IPS-20b (cell line): ENCODE data around the gene TCP10L.
"Not testable (repeated sequence)": the region's sequence is repeated elsewhere in the genome, so short reads cannot be mapped to it uniquely, and the experiment has no call there.

Source experiments
- H3K27ac ChIP-seq: one replicate; pipeline ENCODE4 v1.5.1; 2013; ENCODE audit warnings: low read length
- H3K27me3 ChIP-seq: 2 replicates; pipeline ENCODE4 v1.6.1; 2013; ENCODE audit warnings: mild to moderate bottlenecking, low read length, inconsistent platforms; ENCODE audit not compliant: insufficient read depth
- H3K36me3 ChIP-seq: 2 replicates; pipeline ENCODE4 v1.6.1; 2013; ENCODE audit warnings: low read depth, mild to moderate bottlenecking, inconsistent platforms, low read length, moderate library complexity; ENCODE audit not compliant: insufficient read depth
- H3K4me1 ChIP-seq: 2 replicates; pipeline ENCODE4 v1.6.1; 2013; ENCODE audit warnings: mild to moderate bottlenecking, control low read depth, inconsistent platforms, low read length, moderate library complexity; ENCODE audit not compliant: insufficient read depth
- H3K4me3 ChIP-seq: 2 replicates; pipeline ENCODE4 v1.5.1; 2013; ENCODE audit warnings: mild to moderate bottlenecking, low read length, inconsistent platforms
- H3K9ac ChIP-seq: 2 replicates; pipeline ENCODE4 v1.6.1; 2013; ENCODE audit warnings: low read depth, mild to moderate bottlenecking, inconsistent platforms, low read length, moderate library complexity
- H3K9me3 ChIP-seq: 2 replicates; pipeline ENCODE4 v1.6.1; 2013; ENCODE audit warnings: mild to moderate bottlenecking, low read depth, low read length, inconsistent platforms; ENCODE audit not compliant: insufficient read depth

TCP10L gene

DNA sequence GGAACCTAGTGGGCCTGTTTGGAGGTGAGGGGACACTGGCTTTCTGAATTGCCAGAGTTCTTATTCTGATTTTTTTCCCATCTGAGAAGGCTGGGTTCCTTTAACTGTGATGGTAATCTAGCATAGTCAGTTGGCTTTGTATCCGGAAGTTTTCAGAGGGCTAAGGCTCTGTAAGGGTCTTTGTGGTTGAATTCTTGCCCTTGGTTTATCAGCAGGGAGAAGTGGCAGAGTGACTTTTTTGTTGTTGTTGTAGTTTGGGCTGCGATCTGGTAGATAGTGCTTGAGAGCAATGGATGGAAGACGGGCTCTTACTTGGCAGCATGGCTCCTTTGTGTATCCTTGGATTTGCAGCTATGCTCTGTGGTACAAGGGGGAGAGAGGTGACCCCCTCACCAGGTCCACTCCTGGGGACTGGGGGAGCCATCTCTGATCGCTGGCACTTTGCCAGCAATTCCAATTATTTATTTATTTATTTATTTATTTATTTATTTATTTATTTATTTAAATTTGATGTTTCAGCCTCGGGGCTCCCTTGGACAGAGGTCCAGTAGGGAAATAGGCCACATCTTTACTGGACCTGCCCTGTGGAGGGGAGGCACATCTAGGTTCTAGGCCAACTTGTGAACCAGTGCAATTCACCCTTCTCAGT lies 18.5 kb downstream of the TCP10L start:
- H3K4me1 ChIP-seq, result peaks cover 13% of the 10 kb centered on the region; the same call in 1 of the 2 replicates
- H3K36me3 ChIP-seq, result peaks cover 12% of the 10 kb centered on the region; the same call in 1 of the 2 replicates
- no peak overlapping the region for H3K9ac ChIP-seq
- no peak overlapping the region for H3K27ac ChIP-seq
- H3K4me3 ChIP-seq, result no peak overlapping the region
- peaks cover 14% of the 10 kb centered on the region; the same call in 1 of the 2 replicates for H3K9me3 ChIP-seq
- peaks cover 10% of the 10 kb centered on the region; the same call in 1 of the 2 replicates for H3K27me3 ChIP-seq

DNA sequence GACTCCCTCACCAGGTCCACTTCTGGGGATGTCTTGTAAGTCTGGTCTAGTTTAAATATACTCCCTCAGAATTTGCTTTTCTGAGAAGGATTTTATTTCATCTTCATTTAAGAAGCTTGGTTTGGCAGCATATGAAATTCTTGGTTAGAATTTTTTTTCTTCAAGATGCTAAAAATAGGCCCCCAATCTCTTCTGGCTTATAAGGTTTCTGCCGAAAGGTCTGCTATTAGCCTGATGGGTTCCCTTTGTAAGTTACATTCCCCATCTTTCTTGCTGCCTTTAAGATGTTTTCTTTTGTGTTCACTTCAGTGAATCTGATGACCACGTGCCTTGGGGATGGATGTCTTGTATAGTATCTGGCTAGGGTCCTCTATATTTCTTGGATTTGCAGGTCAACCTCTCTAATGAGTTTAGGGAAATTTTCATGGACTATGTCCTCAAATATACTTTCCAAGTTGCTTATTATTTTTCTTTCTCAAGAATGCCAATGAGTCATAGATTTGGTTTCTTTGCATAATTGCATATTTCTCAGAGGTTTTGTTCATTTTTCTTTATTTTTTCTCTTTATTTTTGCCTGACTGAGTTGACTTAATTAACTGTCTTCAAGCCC lies 19.4 kb downstream of the TCP10L start:
- Histone ChIP-seq H3K4me3 (no peak overlapping the region), H3K27ac (no peak overlapping the region), H3K36me3 (peaks cover 12% of the 10 kb centered on the region; the same call in 1 of the 2 replicates), H3K27me3 (peaks cover 10% of the 10 kb centered on the region; the same call in 1 of the 2 replicates), H3K9ac (no peak overlapping the region), H3K4me1 (peaks cover 15% of the 10 kb centered on the region; the same call in 1 of the 2 replicates), H3K9me3 (peaks cover 14% of the 10 kb centered on the region; the same call in 1 of the 2 replicates)

DNA sequence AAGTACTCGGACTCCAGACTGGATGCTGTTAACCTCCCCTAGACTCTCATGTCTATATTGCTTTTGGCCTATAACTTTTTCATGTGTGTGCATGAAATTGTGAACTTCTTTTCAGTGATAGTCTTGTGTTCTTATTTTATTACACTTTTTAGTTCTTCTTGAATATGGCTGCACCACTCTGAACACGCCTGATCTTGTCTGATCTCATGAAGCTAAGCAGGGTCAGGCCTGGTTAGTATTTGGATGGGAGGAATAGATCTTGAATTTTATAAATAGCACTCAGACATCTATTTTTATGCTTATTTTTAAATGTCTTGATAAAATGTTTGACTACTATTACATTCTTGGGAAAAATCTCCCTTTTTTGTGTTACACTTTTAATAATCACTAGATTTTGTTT lies 22.4 kb downstream of the TCP10L start:
- Histone ChIP-seq H3K27ac (peak overlapping the region; percentile 92), H3K4me3 (no peak overlapping the region), H3K27me3 (no peaks in the 10 kb centered on the region), H3K9me3 (peaks cover 14% of the 10 kb centered on the region; the same call in 1 of the 2 replicates), H3K9ac (no peak overlapping the region; the same call in 1 of the 2 replicates), H3K36me3 (peaks cover 12% of the 10 kb centered on the region; the same call in 1 of the 2 replicates), H3K4me1 (peaks cover 21% of the 10 kb centered on the region; the same call in 1 of the 2 replicates)

DNA sequence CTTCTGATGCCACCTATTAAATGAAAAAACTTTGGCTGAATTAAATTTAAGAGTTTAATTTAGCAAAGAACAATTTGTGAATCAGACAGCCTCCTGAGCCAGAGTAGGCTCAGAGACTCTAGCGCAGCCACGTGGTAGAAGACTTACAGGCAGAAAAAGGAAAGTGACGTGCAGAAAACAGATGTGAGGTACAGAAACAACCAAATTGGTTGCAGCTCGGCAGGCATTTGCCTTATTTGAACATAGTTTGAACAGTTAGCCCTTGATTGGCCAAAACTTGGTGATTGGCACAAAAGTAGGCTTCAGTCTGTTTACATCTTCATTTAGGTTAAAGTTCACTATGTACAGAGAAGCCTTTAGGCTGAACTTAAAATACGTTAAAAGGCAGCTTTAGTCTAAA lies 22.9 kb downstream of the TCP10L start:
- no peaks in the 10 kb centered on the region for H3K27me3 ChIP-seq
- H3K9ac ChIP-seq, result peak overlapping the region; percentile 74
- H3K4me3 ChIP-seq, result 0 out of 2 replicates have a peak overlapping the region, but pooled peaks have one; percentile 38

DNA sequence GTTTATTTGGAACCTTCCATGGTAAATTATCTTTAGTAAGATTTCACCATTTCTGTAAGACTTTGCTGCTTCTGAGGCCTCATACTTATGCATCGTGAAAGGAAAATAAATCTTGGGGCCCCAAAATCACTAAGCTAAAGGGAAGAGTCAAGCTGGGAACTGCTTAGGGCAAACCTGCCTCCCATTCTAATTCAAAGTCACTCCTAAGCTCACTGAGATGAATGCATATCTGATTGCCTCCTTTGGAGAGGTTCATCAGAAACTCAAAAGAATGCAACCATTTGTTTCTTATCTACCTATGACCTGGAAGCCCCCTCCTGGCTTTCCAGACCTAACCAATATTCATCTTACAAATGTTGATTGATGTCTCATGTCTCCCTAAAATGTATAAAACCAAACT lies 23.8 kb downstream of the TCP10L start:
- H3K9me3 ChIP-seq, result peaks cover 14% of the 10 kb centered on the region; the same call in 1 of the 2 replicates
- not testable (repeated sequence) for H3K36me3 ChIP-seq
- H3K9ac ChIP-seq, result peak overlapping the region; percentile 74; the same call in 1 of the 2 replicates

More for the DNA sequence above, 22.9 kb downstream of the TCP10L start:
- Histone ChIP-seq H3K27ac (peak overlapping the region; percentile 92), H3K36me3 (peaks cover 12% of the 10 kb centered on the region; the same call in 1 of the 2 replicates), H3K9me3 (peaks cover 14% of the 10 kb centered on the region; the same call in 1 of the 2 replicates), H3K4me1 (peaks cover 21% of the 10 kb centered on the region; the same call in 1 of the 2 replicates)

DNA sequence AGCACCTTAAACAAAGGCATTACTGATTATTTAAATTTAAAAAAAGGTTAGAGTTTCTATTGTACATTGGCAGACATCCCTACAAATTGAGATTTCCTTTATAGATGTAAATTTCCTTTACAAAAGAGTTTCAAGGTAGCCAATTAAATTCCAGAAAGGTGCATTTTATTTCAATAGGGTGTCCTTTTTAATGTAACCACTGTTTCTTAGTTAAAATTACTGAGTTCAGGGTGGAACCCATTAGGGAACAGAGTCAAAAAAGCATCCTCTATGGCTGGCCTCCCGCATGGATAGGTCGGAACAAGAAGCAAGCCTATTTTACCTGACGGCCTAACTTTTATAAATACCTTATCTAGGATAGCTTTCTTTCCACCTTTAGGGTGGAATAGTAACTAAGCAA lies 24.4 kb downstream of the TCP10L start:
- Histone ChIP-seq H3K27ac (peak overlapping the region; percentile 92), H3K27me3 (no peaks in the 10 kb centered on the region), H3K9me3 (peaks cover 9% of the 10 kb centered on the region; the same call in 1 of the 2 replicates), H3K36me3 (peaks cover 6% of the 10 kb centered on the region; the same call in 1 of the 2 replicates), H3K4me1 (peaks cover 26% of the 10 kb centered on the region; the same call in 1 of the 2 replicates), H3K9ac (peak overlapping the region; percentile 37; the same call in 1 of the 2 replicates), H3K4me3 (peak overlapping the region; percentile 45; the same call in 1 of the 2 replicates)

More for the DNA sequence above, 23.8 kb downstream of the TCP10L start:
- peaks cover 23% of the 10 kb centered on the region; the same call in 1 of the 2 replicates for H3K4me1 ChIP-seq
- not testable (repeated sequence) for H3K27me3 ChIP-seq
- peak overlapping the region; percentile 45; the same call in 1 of the 2 replicates for H3K4me3 ChIP-seq
- peak overlapping the region; percentile 92 for H3K27ac ChIP-seq

DNA sequence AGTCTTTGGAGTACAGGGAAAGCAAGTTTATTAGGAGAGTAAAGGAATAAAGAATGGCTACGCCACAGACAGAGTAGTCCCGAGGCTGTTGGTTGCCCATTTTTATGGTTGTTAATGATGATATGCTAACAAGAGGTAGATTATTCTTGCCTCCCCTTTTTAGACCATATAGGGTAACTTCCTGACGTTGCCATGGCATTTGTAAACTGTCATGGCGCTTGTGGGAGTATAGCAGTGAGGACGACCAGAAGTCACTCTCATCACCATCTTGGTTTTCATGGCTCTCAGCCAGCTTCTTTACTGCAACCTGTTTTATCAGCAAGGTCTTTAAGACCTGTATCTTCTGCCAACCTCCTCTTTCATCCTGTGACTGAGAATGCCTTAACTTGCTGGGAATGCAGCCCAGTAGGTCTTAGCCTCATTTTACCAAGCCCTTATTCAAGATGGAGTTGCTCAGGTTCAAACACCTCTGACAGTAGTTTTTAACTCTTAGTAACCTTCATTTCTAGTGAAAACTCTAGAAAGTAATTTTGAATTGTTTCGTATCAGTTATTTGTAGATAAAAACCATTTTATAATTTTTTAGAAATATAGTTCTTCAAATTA lies 26.2 kb downstream of the TCP10L start:
- Histone ChIP-seq H3K27me3 (no peaks in the 10 kb centered on the region), H3K4me3 (no peak overlapping the region), H3K9ac (no peak overlapping the region), H3K4me1 (peaks cover 26% of the 10 kb centered on the region; the same call in 1 of the 2 replicates), H3K27ac (no peak overlapping the region), H3K9me3 (no peaks in the 10 kb centered on the region), H3K36me3 (no peaks in the 10 kb centered on the region)

DNA sequence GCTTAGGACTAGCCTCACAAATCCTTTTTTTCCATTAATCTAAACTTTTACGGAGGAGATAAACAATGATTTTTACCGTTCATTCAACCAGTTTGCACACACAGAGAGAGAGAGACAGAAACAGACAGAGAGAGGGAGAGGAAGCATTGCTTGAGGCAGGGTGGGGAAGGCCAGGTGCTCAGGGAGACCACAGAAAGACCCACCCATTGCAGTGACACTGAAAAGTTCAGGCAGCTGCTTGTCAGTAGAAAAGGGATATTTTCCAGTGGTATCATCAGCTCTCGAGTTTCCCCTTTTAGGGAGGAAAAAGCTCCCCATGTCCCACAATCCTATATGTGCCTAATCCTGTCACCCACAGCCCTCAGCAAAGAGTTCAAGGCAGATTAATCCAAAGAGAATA lies 27.2 kb downstream of the TCP10L start:
- Histone ChIP-seq H3K9me3 (no peaks in the 10 kb centered on the region), H3K4me3 (no peak overlapping the region), H3K27ac (no peak overlapping the region), H3K4me1 (peaks cover 26% of the 10 kb centered on the region; the same call in 1 of the 2 replicates), H3K27me3 (no peaks in the 10 kb centered on the region), H3K36me3 (no peaks in the 10 kb centered on the region), H3K9ac (no peak overlapping the region)

DNA sequence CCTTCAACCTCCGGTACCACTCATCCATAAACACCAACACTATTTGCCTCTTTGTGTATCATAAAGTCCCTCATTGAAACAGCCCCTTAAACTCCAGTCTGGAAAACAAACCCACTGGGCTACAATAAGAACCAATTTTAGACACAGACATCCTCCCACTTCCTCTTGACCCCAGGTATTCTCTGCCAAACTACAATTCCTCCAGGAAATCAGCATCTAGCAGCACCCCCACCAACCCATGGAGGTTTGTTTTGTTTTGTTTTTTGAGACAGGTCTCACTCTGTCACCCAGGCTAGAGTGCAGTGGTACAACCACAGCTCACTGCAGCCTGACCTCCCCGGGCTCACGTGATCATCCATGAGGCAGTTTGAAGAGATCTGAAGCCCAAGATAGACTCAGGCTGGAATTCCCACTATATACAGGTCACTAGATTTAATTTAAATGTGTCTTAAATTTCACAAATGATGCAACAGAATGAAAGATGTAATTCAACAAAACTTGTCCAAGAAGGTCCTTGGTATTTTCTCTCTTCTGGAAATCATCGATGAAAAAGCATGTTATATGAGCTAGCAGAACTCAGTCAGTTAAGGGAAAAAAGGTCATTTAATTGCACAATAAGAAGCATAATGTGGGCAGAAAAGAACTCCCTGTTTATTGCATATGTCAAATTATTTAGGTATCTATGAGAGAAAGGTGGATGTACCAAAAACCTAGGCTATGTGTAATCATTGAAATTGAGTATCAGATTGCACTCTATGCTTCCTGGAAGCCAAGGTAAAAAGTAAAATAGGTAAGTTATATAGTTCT lies 30.3 kb downstream of the TCP10L start:
- no peak overlapping the region for H3K9ac ChIP-seq
- no peak overlapping the region for H3K4me3 ChIP-seq
- peaks cover 9% of the 10 kb centered on the region; the same call in 1 of the 2 replicates for H3K4me1 ChIP-seq
- H3K27ac ChIP-seq, result no peak overlapping the region
- no peaks in the 10 kb centered on the region for H3K9me3 ChIP-seq
- H3K36me3 ChIP-seq, result no peaks in the 10 kb centered on the region
- no peaks in the 10 kb centered on the region for H3K27me3 ChIP-seq

DNA sequence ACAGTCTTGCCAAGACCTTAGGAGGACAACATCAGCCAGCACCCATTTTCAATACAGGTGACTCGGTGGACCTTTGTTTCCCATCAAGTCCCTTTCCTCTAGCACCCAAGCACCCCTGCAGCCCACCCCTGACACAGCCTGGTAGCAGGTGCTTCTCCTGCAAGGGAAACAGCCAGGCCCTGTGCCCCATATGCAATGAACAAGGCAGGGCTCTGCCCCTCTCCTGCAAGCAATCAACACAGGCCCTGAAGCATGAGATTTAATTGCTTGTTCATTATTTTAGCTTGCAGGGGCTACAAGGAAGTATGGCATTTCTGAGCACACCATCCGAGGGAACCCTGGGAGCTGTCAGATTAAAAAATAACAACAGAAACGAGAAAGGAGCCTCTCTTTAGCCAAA lies 35.4 kb downstream of the TCP10L start:
- Histone ChIP-seq H3K27me3 (no peaks in the 10 kb centered on the region), H3K36me3 (no peaks in the 10 kb centered on the region), H3K4me3 (no peak overlapping the region), H3K4me1 (peaks cover 3% of the 10 kb centered on the region; the same call in 1 of the 2 replicates), H3K9me3 (no peaks in the 10 kb centered on the region), H3K27ac (no peak overlapping the region), H3K9ac (no peak overlapping the region)

DNA sequence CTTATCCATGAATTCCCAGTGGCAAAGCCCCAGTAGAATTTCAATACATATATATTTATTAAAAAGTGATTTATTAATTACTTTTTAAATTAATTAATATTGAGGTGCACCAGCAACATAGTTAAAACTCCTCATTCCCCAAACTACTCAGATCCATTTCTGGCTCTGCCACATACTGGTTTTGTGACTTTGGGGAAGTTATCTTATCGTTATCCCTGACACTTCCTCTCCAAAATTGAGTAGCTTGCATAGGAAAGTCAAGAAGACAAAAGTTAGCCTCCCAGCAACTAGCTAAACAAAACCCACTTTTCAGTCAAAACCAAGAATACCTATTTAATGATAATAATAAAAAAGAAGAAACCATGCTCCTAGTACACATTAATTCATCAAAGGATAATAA lies 35.9 kb downstream of the TCP10L start:
- Histone ChIP-seq H3K9ac (no peak overlapping the region), H3K36me3 (no peaks in the 10 kb centered on the region), H3K4me3 (no peak overlapping the region)

More for the DNA sequence above, 35.9 kb downstream of the TCP10L start:
- Histone ChIP-seq H3K4me1 (peaks cover 3% of the 10 kb centered on the region; the same call in 1 of the 2 replicates), H3K9me3 (no peaks in the 10 kb centered on the region), H3K27ac (no peak overlapping the region), H3K27me3 (no peaks in the 10 kb centered on the region)
